Measurements from ENCODE around the gene CERS3.

- TF ChIP-seq CTCF (conservative IDR thresholded peaks at IDR 0.05; ENCODE audit: low read length) = peak; percentile 71
- no peak for TF ChIP-seq EZH2phosphoT487 (IDR thresholded peaks at IDR 0.05; ENCODE audit: borderline replicate concordance)
Observed at GRCh38 chr15:100572362-100572983, 43.7 kb upstream of the CERS3 start.
